ENCODE measurements around the gene BIN1.

GRCh38 chr2:127092901-127093516 is 13.9 kb downstream of the BIN1 start:
- TF ChIP-seq EZH2phosphoT487 (IDR thresholded peaks at IDR 0.05; ENCODE audit: insufficient read depth, low read depth) (no peak), EZH2 (IDR thresholded peaks at IDR 0.05; ENCODE audit: insufficient read depth, poor library complexity, severe bottlenecking) (no peak)
